ENCODE measurements around the gene EID2B.

The EID2B gene

GRCh38 chr19:39517432-39517831, 15.2 kb downstream of the EID2B start:
- no peaks in the 10 kb centered on the region for H4K20me1 ChIP-seq (ENCODE audit: insufficient read depth, low read length)
- no peak overlapping the region for H3K4me3 ChIP-seq (ENCODE audit: low read depth, low read length, poor library complexity, severe bottlenecking)
- peaks cover 46% of the 10 kb centered on the region for H3K4me1 ChIP-seq (ENCODE audit: insufficient read depth, low read length, severe bottlenecking)
- H3K36me3 ChIP-seq (ENCODE audit: insufficient read depth, low read length), result no peaks in the 10 kb centered on the region
- H3K9ac ChIP-seq (ENCODE audit: low read length), result no peak overlapping the region
- no peaks in the 10 kb centered on the region for H3K9me3 ChIP-seq (ENCODE audit: low read length)
- no peak for TF ChIP-seq EZH2 (IDR thresholded peaks at IDR 0.05; ENCODE audit: borderline replicate concordance, low read length)
- TF ChIP-seq CTCF (IDR thresholded peaks at IDR 0.05; ENCODE audit: low read length), result no peak
- no peak overlapping the region for H2AFZ ChIP-seq (ENCODE audit: low read length)
- H3K4me2 ChIP-seq (ENCODE audit: low read length), result no peak overlapping the region
- no peaks in the 10 kb centered on the region for H3F3A ChIP-seq (ENCODE audit: insufficient read depth, low read length)
- H3K79me2 ChIP-seq (ENCODE audit: insufficient read depth, low read length), result no peaks in the 10 kb centered on the region
- no peak overlapping the region for H3K27ac ChIP-seq (ENCODE audit: low read depth, low read length, poor library complexity, severe bottlenecking)
- H3K9me2 ChIP-seq (ENCODE audit: low read depth, low read length), result no peaks in the 10 kb centered on the region
- peaks cover 12% of the 10 kb centered on the region for H3K27me3 ChIP-seq (ENCODE audit: insufficient read depth, low read length)

GRCh38 chr19:39516270-39516669, 16.4 kb downstream of the EID2B start:
- H3K4me2 ChIP-seq (ENCODE audit: low read length), result no peak overlapping the region
- TF ChIP-seq CTCF (IDR thresholded peaks at IDR 0.05; ENCODE audit: low read length) (no peak), EZH2 (IDR thresholded peaks at IDR 0.05; ENCODE audit: borderline replicate concordance, low read length) (no peak)
- H3K4me1 ChIP-seq (ENCODE audit: insufficient read depth, low read length, severe bottlenecking), result peaks cover 40% of the 10 kb centered on the region
- no peaks in the 10 kb centered on the region for H3K79me2 ChIP-seq (ENCODE audit: insufficient read depth, low read length)
- H4K20me1 ChIP-seq (ENCODE audit: insufficient read depth, low read length), result no peaks in the 10 kb centered on the region
- H3F3A ChIP-seq (ENCODE audit: insufficient read depth, low read length), result no peaks in the 10 kb centered on the region
- H3K27ac ChIP-seq (ENCODE audit: low read depth, low read length, poor library complexity, severe bottlenecking), result no peak overlapping the region
- H3K36me3 ChIP-seq (ENCODE audit: insufficient read depth, low read length), result no peaks in the 10 kb centered on the region
- H3K4me3 ChIP-seq (ENCODE audit: low read depth, low read length, poor library complexity, severe bottlenecking), result no peak overlapping the region
- no peaks in the 10 kb centered on the region for H3K9me2 ChIP-seq (ENCODE audit: low read depth, low read length)
- H3K27me3 ChIP-seq (ENCODE audit: insufficient read depth, low read length), result peaks cover 12% of the 10 kb centered on the region
- H3K9me3 ChIP-seq (ENCODE audit: low read length), result no peaks in the 10 kb centered on the region
- H3K9ac ChIP-seq (ENCODE audit: low read length), result no peak overlapping the region
- no peak overlapping the region for H2AFZ ChIP-seq (ENCODE audit: low read length)

GRCh38 chr19:39515551-39516191, 17.0 kb downstream of the EID2B start:
- no peaks in the 10 kb centered on the region for H3K9me3 ChIP-seq (ENCODE audit: low read length)
- no peaks in the 10 kb centered on the region for H3K79me2 ChIP-seq (ENCODE audit: insufficient read depth, low read length)
- no peak overlapping the region for H3K4me3 ChIP-seq (ENCODE audit: low read depth, low read length, poor library complexity, severe bottlenecking)
- H3K9me2 ChIP-seq (ENCODE audit: low read depth, low read length), result no peaks in the 10 kb centered on the region
- H2AFZ ChIP-seq (ENCODE audit: low read length), result no peak overlapping the region
- no peaks in the 10 kb centered on the region for H3F3A ChIP-seq (ENCODE audit: insufficient read depth, low read length)
- peaks cover 12% of the 10 kb centered on the region for H3K27me3 ChIP-seq (ENCODE audit: insufficient read depth, low read length)
- TF ChIP-seq EZH2 (IDR thresholded peaks at IDR 0.05; ENCODE audit: borderline replicate concordance, low read length), result no peak
- no peak for TF ChIP-seq CTCF (IDR thresholded peaks at IDR 0.05; ENCODE audit: low read length)
- no peaks in the 10 kb centered on the region for H4K20me1 ChIP-seq (ENCODE audit: insufficient read depth, low read length)
- peaks cover 35% of the 10 kb centered on the region for H3K4me1 ChIP-seq (ENCODE audit: insufficient read depth, low read length, severe bottlenecking)
- H3K27ac ChIP-seq (ENCODE audit: low read depth, low read length, poor library complexity, severe bottlenecking), result no peak overlapping the region
- no peak overlapping the region for H3K9ac ChIP-seq (ENCODE audit: low read length)
- no peaks in the 10 kb centered on the region for H3K36me3 ChIP-seq (ENCODE audit: insufficient read depth, low read length)
- no peak overlapping the region for H3K4me2 ChIP-seq (ENCODE audit: low read length)
